Testis (tissue), 2 donors: ENCODE measurements around the gene FAM210A.

Source experiments
- CTCF ChIP-seq, 3 experiments: fragments of 450-650 bp in 2 of 3; fragments of 200-600 bp in 1 of 3; sonication (generic) in 1 of 3; IDR thresholded peaks; one replicate each; pipeline ENCODE4 v1.5.1; 2016 to 2019; ENCODE audit warnings: antibody characterized with exemption in 3 of 3, mild to moderate bottlenecking in 2 of 3, moderate library complexity in 1 of 3
- POLR2A ChIP-seq: fragments of 450-650 bp; IDR thresholded peaks from one replicate; pipeline ENCODE4 v1.6.1; 2017; ENCODE audit warnings: antibody characterized with exemption, mild to moderate bottlenecking, moderate library complexity

GRCh38 chr18:13720123-13720522 is 6.2 kb downstream of the FAM210A start:
- TF ChIP-seq CTCF (IDR thresholded peaks at IDR 0.05) (no peak), POLR2A (no peak)
